Stomach (tissue), 9 donors: ENCODE measurements around the gene SLC36A2. TPM values are rescaled to one million over a fixed set of nuclear protein-coding genes. Genes with fewer than 3 reads are reported as not detected.

ENCODE experiments used
- DNase-seq, 2 donors: peaks; one replicate each; pipeline versions ENCODE4 v3.0.0 to v3.0.0-alpha.2; 2013 to 2019
- H3K27ac ChIP-seq, 5 donors: fragments of 200-600 bp in 4 of 5; sonication (generic) in 4 of 5; one replicate each; pipeline ENCODE4 v1.5.1; 2013 to 2019; ENCODE audit warnings: mild to moderate bottlenecking in 1 of 5, moderate library complexity in 1 of 5
- H3K27me3 ChIP-seq, 3 donors: fragments of 200-600 bp; sonication (generic); one replicate each; pipeline ENCODE4 v1.5.1; 2017 to 2019; ENCODE audit warnings: mixed run types in 1 of 3
- H3K36me3 ChIP-seq, 4 donors: fragments of 200-600 bp; sonication (generic); 1 replicate in 3 of 4; 2 replicates in 1 of 4; pipeline ENCODE4 v1.5.1; 2016 to 2019
- H3K4me1 ChIP-seq, 4 donors: fragments of 200-600 bp; sonication (generic); one replicate each; pipeline ENCODE4 v1.5.1; 2016 to 2019
- H3K4me3 ChIP-seq, 4 donors: fragments of 200-600 bp; sonication (generic) in 3 of 4; one replicate each; pipeline ENCODE4 v1.5.1; 2016 to 2019; ENCODE audit warnings: mild to moderate bottlenecking in 1 of 4
- H3K9me3 ChIP-seq, 4 donors: fragments of 200-600 bp; sonication (generic); one replicate each; pipeline ENCODE4 v1.5.1; 2016 to 2019
- EP300 ChIP-seq: sonication (generic); formaldehyde crosslinking; IDR thresholded peaks from one replicate; pipeline ENCODE4 v1.6.1; 2017; ENCODE audit warnings: antibody characterized with exemption
- POLR2A ChIP-seq, 4 donors: fragments of 450-650 bp; IDR thresholded peaks; one replicate each; pipeline ENCODE4 v1.6.1; 2016; ENCODE audit warnings: antibody characterized with exemption in 4 of 4, control low read depth in 2 of 4, mild to moderate bottlenecking in 1 of 4, moderate library complexity in 1 of 4
- POLR2AphosphoS5 ChIP-seq, 3 donors: sonication (generic); formaldehyde crosslinking; IDR thresholded peaks; one replicate each; pipeline ENCODE4 v1.6.1; 2016; ENCODE audit warnings: antibody characterized with exemption in 3 of 3
- WGBS, 5 donors: extraction: QIAGEN DNeasy Blood & Tissue Kit in 3 of 5; methylation state at CpG; one replicate each; pipeline versions ENCODE4 v1.1.5 to v1.1.7; 2013 to 2018; 5-methylcytosine and 5-hydroxymethylcytosine counted together
- intact Hi-C: fragments of 100-400 bp; cut with DNase I; formaldehyde crosslinking; loops from one replicate; pipeline ENCODE4 v1.15.1; 2023; ENCODE audit warnings: low total_unique reads
- polyA plus RNA-seq, 3 donors: library from polyadenylated mRNA; stranded (reverse); fragments of 200-250 nt; gene quantifications; one replicate each; pipeline ENCODE4 v1.2.3, GENCODE V29; 2013
- total RNA-seq, 5 donors: library from RNA; depleted of rRNA; stranded (reverse); fragments of >200 nt; gene quantifications; one replicate each; pipeline versions ENCODE4 v1.1.0 to v1.2.3, GENCODE V29; 2014 to 2016
- TF ChIP-seq, protein P1 (sequence below), 7 experiments: fragments of 450-650 bp in 4 of 7; fragments of 200-600 bp in 3 of 7; sonication (generic) in 3 of 7; IDR thresholded peaks; one replicate each; pipeline ENCODE4 v1.5.1; 2016 to 2019; ENCODE audit warnings: antibody characterized with exemption in 7 of 7, control low read depth in 2 of 7, mild to moderate bottlenecking in 1 of 7
- donor health status: healthy with polysubstance abuse.
- donor health status: Bipolar disorder and iron deficiency.
- donor health status: healthy.

SLC36A2 gene
- total and polyA plus RNA-seq, 8 donors = not detected

DNA sequence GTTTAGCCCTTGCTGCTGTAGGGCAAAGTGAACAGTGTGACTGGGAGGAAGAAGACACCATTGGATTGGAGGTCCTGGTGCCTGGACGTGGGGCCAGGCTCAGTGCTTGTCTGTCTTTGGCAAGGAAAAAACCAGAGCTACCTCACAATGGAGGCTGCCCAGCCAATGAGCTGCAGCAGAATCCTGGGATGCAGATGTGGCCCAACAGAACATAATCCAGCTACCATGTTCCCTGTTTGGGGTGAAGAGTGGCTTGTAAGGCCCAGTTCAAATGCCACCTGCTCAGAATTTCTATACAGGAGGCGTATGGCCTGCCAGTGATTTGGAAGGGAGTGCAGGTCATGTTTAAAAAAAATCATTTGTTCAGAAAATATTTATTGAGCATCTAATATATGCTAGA, 43.7 kb downstream of the SLC36A2 start, which contains the start of gene SLC36A3:
Gene SLC36A3, minus strand, starts transcription at position 101 of the 400 bp plus-strand sequence. CDS start 412 bp downstream, outside the sequence.
- Histone ChIP-seq H3K27ac (no peak within 1 kb of the TSS), H3K9me3 (no peaks in the 10 kb centered on the region), H3K36me3 (no peaks in the 10 kb centered on the region), H3K4me1 (no peaks in the 10 kb centered on the region), H3K4me3 (no peak within 1 kb of the TSS), H3K27me3 (peaks cover 0 to 3% (median 0%) of the 10 kb centered on the region in 3 donors)
- no peak for DNase-seq
- 65 to 78% (median 73%) methylated on average over 2 of the region's 2 CpGs for WGBS, 5 donors
- TF ChIP-seq EP300 = no peak
- TF ChIP-seq, protein P1, sequence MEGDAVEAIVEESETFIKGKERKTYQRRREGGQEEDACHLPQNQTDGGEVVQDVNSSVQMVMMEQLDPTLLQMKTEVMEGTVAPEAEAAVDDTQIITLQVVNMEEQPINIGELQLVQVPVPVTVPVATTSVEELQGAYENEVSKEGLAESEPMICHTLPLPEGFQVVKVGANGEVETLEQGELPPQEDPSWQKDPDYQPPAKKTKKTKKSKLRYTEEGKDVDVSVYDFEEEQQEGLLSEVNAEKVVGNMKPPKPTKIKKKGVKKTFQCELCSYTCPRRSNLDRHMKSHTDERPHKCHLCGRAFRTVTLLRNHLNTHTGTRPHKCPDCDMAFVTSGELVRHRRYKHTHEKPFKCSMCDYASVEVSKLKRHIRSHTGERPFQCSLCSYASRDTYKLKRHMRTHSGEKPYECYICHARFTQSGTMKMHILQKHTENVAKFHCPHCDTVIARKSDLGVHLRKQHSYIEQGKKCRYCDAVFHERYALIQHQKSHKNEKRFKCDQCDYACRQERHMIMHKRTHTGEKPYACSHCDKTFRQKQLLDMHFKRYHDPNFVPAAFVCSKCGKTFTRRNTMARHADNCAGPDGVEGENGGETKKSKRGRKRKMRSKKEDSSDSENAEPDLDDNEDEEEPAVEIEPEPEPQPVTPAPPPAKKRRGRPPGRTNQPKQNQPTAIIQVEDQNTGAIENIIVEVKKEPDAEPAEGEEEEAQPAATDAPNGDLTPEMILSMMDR (IDR thresholded peaks at IDR 0.05) = no peak
- no peak for TF ChIP-seq POLR2AphosphoS5 (IDR thresholded peaks at IDR 0.05)
- intact Hi-C loops = no loop called here

DNA sequence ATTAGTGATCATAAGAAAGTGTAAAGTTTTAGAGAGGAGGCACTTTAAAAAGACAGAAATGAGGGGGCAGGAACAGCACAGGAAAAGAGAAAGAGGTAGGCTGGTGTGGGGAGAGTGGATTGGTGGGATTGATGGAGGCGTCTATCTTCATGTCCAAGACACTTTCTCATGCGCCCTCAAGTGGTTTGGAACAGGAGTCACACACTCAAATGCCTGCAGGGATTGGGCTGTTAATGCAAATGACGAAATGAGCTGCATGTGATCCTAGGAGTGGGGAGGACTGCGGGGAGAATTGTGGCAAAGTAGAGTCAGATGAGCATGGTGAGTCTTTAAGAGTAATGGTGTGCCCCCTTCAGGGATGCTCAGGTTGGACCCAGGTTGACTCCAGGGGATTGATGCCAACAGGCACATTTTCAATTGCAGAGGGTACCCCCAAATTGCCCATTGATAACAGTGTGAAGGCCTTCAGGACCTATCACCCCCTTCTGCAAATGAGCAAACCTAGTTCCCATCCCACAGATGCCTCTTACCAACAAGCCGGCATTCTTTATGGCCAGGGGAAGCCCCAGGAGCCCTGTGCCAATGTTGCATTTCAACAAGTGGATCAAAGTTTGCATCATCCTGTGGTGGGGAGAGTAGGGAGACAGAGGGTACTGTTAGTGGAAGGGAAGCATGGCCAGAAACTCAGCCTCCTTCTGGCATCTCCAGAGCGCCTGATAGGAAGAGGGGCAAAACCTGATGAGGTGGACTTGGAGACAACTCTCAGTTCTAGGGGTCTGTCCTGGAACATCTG, 49.1 kb downstream of the SLC36A2 start:
- DNase-seq = no peak

DNA sequence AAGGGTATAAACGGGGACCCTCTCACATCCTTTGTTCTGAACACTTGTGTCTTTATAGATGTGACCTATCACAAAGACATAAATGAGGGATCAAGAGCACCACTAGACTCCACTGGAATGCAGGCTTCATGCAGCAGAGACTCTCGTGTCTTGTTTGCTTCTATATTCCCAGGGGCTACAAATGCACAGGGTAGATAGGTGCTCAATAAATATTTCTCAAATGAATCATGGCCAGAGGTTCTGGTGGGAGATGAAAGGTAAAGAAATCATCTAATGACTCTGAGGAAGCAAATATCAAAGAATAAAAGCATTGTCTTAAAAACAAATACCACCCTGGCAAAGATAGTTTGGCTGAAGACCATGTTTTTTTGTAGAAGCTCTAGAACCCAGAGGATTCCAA, 50.4 kb downstream of the SLC36A2 start:
- Histone ChIP-seq H3K4me3 (no peak overlapping the region), H3K27me3 (no peaks in the 10 kb centered on the region), H3K4me1 (no peaks in the 10 kb centered on the region), H3K36me3 (no peaks in the 10 kb centered on the region), H3K27ac (no peak overlapping the region), H3K9me3 (no peaks in the 10 kb centered on the region)
- no peak for DNase-seq
- TF ChIP-seq EP300 (no peak), POLR2A (IDR thresholded peaks at IDR 0.05) (no peak), POLR2AphosphoS5 (IDR thresholded peaks at IDR 0.05) (no peak)
- TF ChIP-seq, protein P1 (IDR thresholded peaks at IDR 0.05) = no peak
- intact Hi-C loops = no loop called here
- 52 to 76% (median 69%) methylated on average over 2 of the region's 2 CpGs for WGBS, 5 donors

More for the DNA sequence above, 49.1 kb downstream of the SLC36A2 start:
- intact Hi-C loops = no loop called here
- Histone ChIP-seq H3K4me3 (no peak overlapping the region), H3K9me3 (no peaks in the 10 kb centered on the region), H3K36me3 (no peaks in the 10 kb centered on the region), H3K27me3 (no peaks in the 10 kb centered on the region), H3K27ac (no peak overlapping the region), H3K4me1 (no peaks in the 10 kb centered on the region)
- TF ChIP-seq, protein P1 (IDR thresholded peaks at IDR 0.05) = peak in 3 of 7 experiments; percentile 14 to 42 (median 36)
- no peak for TF ChIP-seq POLR2AphosphoS5 (IDR thresholded peaks at IDR 0.05)
- 32 to 89% (median 52%) methylated on average over 6 of the region's 6 CpGs for WGBS, 5 donors

DNA sequence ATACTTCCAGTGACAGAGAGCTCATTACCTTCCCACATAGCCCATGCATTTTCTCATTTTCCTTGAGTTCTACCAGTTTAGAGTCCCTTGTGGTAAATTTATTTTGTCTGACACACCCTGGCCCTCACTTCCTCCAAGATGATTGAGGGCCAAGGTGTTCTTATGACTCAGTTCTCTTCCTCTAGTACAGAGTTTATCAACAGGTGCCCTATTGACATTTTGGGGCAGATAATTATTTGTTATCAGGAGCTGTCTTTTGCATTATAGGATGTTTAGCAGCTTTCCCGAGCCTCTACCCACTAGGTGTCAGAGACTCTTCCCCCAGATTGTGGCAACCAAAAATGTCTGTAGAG, 50.9 kb downstream of the SLC36A2 start:
- intact Hi-C loops = no loop called here
- Histone ChIP-seq H3K4me3 (no peak overlapping the region), H3K9me3 (no peaks in the 10 kb centered on the region), H3K4me1 (no peaks in the 10 kb centered on the region), H3K27me3 (no peaks in the 10 kb centered on the region), H3K27ac (no peak overlapping the region), H3K36me3 (no peaks in the 10 kb centered on the region)
- 29 to 55% (median 47%) methylated on average over 1 of the region's 1 CpG for WGBS, 5 donors
- no peak for DNase-seq
- TF ChIP-seq POLR2AphosphoS5 (IDR thresholded peaks at IDR 0.05) = no peak
- no peak for TF ChIP-seq POLR2A (IDR thresholded peaks at IDR 0.05)
- TF ChIP-seq, protein P1 (IDR thresholded peaks at IDR 0.05) = no peak
- TF ChIP-seq EP300 = no peak
